Measurements from ENCODE around the gene INPP5A.
"Not testable (repeated sequence)": the region's sequence is repeated elsewhere in the genome, so short reads cannot be mapped to it uniquely, and the experiment has no call there.

The INPP5A gene

DNA sequence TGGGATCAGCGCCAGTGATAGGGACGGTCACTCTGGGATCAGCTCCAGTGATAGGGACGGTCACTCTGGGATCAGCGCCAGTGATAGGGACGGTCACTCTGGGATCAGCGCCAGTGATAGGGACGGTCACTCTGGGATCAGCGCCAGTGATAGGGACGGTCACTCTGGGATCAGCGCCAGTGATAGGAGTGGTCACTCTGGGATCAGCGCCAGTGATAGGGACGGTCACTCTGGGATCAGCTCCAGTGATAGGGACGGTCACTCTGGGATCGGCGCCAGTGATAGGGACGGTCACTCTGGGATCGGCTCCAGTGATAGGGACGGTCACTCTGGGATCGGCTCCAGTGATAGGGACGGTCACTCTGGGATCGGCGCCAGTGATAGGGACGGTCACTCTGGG lies 32.0 kb upstream of the INPP5A start:
- WGBS (ENCODE audit: insufficient coverage) = 78% methylated on average over 10 of the region's 23 CpGs
- POLR2A ChIA-PET; CTCF ChIA-PET; H3K36me3 ChIP-seq (ENCODE audit: control insufficient read depth in 4 of 4, insufficient read depth in 4 of 4, low read length in 3 of 4); H3K27ac ChIP-seq (ENCODE audit: insufficient read depth in 1 of 2, low read depth in 1 of 2, low read length in 2 of 2, poor library complexity in 1 of 2, severe bottlenecking in 2 of 2); H3K4me1 ChIP-seq (ENCODE audit: control extremely low read depth in 1 of 4, control insufficient read depth in 4 of 4, insufficient read depth in 4 of 4, low read length in 3 of 4); DNase-seq; H3K27me3 ChIP-seq (replicated peaks in 2 of 5; ENCODE audit: control insufficient read depth in 4 of 5, insufficient read depth in 5 of 5, low read length in 4 of 5); H3K9me3 ChIP-seq (ENCODE audit: control extremely low read depth in 1 of 5, control insufficient read depth in 4 of 5, insufficient read depth in 2 of 5, low read depth in 1 of 5, low read length in 4 of 5); H3K4me3 ChIP-seq (ENCODE audit: control insufficient read depth in 1 of 7, extremely low read depth in 1 of 7, insufficient read depth in 4 of 7, low read depth in 2 of 7, low read length in 6 of 7): not testable (repeated sequence)

DNA sequence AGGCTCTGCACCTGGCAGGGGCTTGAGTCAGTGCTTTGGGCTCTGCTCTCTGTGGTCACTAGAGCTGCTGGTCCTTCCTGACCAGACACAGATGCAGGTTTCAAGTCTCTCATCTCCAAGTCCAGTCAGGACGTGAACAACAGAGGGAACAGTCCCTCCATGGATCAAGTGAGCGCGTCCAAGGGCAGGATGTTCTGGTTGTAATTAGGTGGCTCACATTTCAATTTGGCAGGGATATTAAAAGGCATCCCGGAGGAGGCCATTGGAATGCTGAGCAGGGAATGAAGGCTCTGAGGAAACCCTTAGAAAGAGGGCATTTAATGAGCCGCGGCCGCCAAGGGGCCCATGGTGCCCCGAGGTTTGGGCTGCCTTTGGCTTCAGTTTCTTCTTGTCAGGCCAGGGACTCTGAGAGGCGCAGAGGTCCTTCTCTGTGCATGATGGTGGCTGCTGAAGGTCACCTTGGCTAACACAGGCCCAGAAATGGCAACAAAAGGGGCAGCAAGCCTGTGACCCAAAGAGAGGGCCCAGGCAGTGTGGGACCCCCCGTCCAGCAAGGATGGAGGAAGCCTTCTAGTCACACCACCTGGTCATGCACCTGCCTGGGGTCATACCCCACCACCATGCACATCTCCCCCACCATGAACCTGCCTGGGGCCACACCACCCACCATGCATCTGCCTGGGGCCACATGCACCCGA lies 30.7 kb upstream of the INPP5A start:
- Histone ChIP-seq H3K9me3 (ENCODE audit: control extremely low read depth in 1 of 5, control insufficient read depth in 4 of 5, insufficient read depth in 2 of 5, low read depth in 1 of 5, low read length in 4 of 5) (no peaks in the 10 kb centered on the region), H3K36me3 (ENCODE audit: control insufficient read depth in 4 of 4, insufficient read depth in 4 of 4, low read length in 3 of 4) (no peaks in the 10 kb centered on the region), H3K4me3 (ENCODE audit: control insufficient read depth in 1 of 7, extremely low read depth in 1 of 7, insufficient read depth in 4 of 7, low read depth in 2 of 7, low read length in 6 of 7) (no peak overlapping the region), H3K27me3 (replicated peaks in 2 of 5; ENCODE audit: control insufficient read depth in 4 of 5, insufficient read depth in 5 of 5, low read length in 4 of 5) (no peaks in the 10 kb centered on the region), H3K27ac (ENCODE audit: insufficient read depth in 1 of 2, low read depth in 1 of 2, low read length in 2 of 2, poor library complexity in 1 of 2, severe bottlenecking in 2 of 2) (no peak overlapping the region), H3K4me1 (ENCODE audit: control extremely low read depth in 1 of 4, control insufficient read depth in 4 of 4, insufficient read depth in 4 of 4, low read length in 3 of 4) (no peaks in the 10 kb centered on the region)
- WGBS (ENCODE audit: insufficient coverage) = 86% methylated on average over 9 of the region's 11 CpGs
- ChIA-PET POLR2A (no interaction called here), CTCF (interaction anchor here (1.4 kb wide), 1 partner anchor 47 kb away, joined by 5 read pairs; no protein-coding TSS in a partner anchor)
- no peak for DNase-seq

DNA sequence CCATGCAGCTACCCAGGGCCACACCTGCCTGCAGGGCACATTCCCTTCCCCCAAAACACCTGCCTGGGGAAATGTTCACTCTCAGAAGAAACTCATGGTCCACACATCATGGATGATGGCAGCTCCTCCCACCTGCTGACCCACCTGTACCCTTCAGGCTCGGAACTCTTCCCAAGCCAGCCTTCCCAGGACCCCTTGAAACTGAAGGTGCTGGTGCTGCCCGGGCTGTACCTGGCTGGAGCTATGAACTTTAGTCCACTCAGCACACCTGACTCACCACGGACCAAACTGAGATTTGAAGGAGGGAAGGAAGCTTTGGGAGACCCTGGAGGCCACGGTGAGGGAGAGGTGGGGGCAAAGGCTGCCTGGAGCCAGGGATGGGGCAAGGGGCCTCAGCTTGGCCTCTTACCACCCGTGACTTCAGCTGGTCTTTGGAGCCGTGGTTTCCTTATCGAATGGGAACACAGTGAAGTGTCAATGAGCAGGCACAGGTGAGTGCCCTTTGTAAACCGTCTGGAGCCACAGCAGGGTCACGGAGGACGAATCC lies 30.1 kb upstream of the INPP5A start:
- over 99% methylated on average over 8 of the region's 10 CpGs for WGBS (ENCODE audit: insufficient coverage)
- Histone ChIP-seq H3K27ac (ENCODE audit: insufficient read depth in 1 of 2, low read depth in 1 of 2, low read length in 2 of 2, poor library complexity in 1 of 2, severe bottlenecking in 2 of 2) (no peak overlapping the region), H3K36me3 (ENCODE audit: control insufficient read depth in 4 of 4, insufficient read depth in 4 of 4, low read length in 3 of 4) (no peaks in the 10 kb centered on the region), H3K27me3 (replicated peaks in 2 of 5; ENCODE audit: control insufficient read depth in 4 of 5, insufficient read depth in 5 of 5, low read length in 4 of 5) (no peaks in the 10 kb centered on the region), H3K9me3 (ENCODE audit: control extremely low read depth in 1 of 5, control insufficient read depth in 4 of 5, insufficient read depth in 2 of 5, low read depth in 1 of 5, low read length in 4 of 5) (no peaks in the 10 kb centered on the region), H3K4me1 (ENCODE audit: control extremely low read depth in 1 of 4, control insufficient read depth in 4 of 4, insufficient read depth in 4 of 4, low read length in 3 of 4) (no peaks in the 10 kb centered on the region), H3K4me3 (ENCODE audit: control insufficient read depth in 1 of 7, extremely low read depth in 1 of 7, insufficient read depth in 4 of 7, low read depth in 2 of 7, low read length in 6 of 7) (no peak overlapping the region)
- ChIA-PET CTCF (interaction anchor here (1.4 kb wide), 1 partner anchor 48 kb away, joined by 5 read pairs; no protein-coding TSS in a partner anchor), POLR2A (no interaction called here)
- no peak for DNase-seq

DNA sequence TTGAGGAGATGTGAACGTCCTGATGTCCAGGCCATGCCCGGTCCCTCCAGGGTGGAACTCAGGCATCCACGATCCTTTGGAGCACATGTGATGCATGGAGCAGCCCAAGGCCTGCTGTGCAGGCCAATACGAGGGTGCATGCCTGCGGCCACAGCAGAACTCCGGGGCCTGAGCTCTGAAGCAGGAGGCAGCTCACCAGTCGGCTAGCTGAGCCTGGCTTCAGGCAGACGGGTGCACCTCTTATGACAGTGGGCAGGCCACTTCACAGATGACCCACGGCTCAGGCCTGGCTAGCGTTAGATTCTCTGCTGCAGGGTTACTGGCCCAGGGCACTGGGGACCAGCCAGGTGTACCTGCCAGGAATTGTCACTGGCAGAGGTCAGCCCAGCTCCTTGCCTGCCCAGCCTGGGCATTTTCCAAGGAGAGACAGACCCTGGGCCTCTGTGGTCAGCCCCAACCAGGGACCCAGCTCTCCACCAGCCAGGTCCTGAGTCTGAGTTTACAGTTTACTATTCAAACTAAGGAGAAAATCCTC lies 29.6 kb upstream of the INPP5A start:
- H3K9me3 ChIP-seq (ENCODE audit: control extremely low read depth in 1 of 5, control insufficient read depth in 4 of 5, insufficient read depth in 2 of 5, low read depth in 1 of 5, low read length in 4 of 5) = peaks cover 0 to 4% (median 0%) of the 10 kb centered on the region in 5 experiments
- whole genome bisulfite sequencing (ENCODE audit: insufficient coverage) = 98% methylated on average over 10 of the region's 10 CpGs
- CTCF ChIA-PET = interaction anchor here (1.4 kb wide), 1 partner anchor 49 kb away, joined by 5 read pairs; no protein-coding TSS in a partner anchor
- H3K27ac ChIP-seq (ENCODE audit: insufficient read depth in 1 of 2, low read depth in 1 of 2, low read length in 2 of 2, poor library complexity in 1 of 2, severe bottlenecking in 2 of 2) = no peak overlapping the region
- no peaks in the 10 kb centered on the region for H3K27me3 ChIP-seq (replicated peaks in 2 of 5; ENCODE audit: control insufficient read depth in 4 of 5, insufficient read depth in 5 of 5, low read length in 4 of 5)
- POLR2A ChIA-PET = no interaction called here
- H3K36me3 ChIP-seq (ENCODE audit: control insufficient read depth in 4 of 4, insufficient read depth in 4 of 4, low read length in 3 of 4) = no peaks in the 10 kb centered on the region
- DNase-seq = no peak
- H3K4me1 ChIP-seq (ENCODE audit: control extremely low read depth in 1 of 4, control insufficient read depth in 4 of 4, insufficient read depth in 4 of 4, low read length in 3 of 4) = no peaks in the 10 kb centered on the region
- H3K4me3 ChIP-seq (ENCODE audit: control insufficient read depth in 1 of 7, extremely low read depth in 1 of 7, insufficient read depth in 4 of 7, low read depth in 2 of 7, low read length in 6 of 7) = no peak overlapping the region

DNA sequence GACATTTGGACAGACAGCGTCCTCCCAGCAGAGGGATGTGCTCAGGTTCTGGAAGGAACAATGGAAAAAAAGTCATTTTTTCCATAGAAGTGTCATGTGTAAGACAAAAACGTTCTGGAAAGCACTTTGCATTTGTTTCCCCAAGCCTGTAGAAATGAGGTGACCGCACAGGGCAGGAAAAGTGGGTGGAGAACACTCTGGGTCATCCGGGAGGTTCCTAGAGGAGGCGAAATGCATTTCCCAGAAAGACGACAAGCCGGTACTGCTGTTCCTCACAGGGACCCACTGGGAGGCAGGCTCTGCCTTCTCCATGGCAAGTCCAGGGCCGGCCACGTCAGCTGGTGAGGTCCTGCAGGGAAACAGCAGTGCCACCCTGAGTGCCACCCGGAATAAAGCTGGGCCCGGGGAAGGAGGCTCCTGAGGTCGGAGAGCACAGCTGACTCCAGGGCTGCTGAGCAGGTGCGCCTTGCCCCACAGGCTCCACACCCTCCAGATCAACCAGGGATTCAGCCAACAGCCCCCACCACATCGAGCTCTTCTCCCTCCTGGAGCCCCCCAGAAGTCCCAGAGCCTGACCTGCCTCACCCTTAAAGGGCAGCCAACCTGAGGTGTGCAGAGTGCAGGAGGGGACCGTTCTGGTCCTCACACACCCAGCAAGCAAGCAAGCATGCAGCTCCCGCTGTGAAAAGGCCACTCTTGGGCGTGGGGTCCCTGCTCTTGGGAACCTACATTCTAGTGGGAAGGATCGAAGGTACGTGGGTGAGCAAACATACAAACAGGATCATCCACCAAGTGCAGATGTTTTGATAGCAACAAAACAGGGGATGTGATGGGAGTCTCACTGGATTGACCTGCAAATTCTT lies 28.8 kb upstream of the INPP5A start:
- Histone ChIP-seq H3K4me3 (ENCODE audit: control insufficient read depth in 1 of 7, extremely low read depth in 1 of 7, insufficient read depth in 4 of 7, low read depth in 2 of 7, low read length in 6 of 7) (no peak overlapping the region), H3K4me1 (ENCODE audit: control extremely low read depth in 1 of 4, control insufficient read depth in 4 of 4, insufficient read depth in 4 of 4, low read length in 3 of 4) (no peaks in the 10 kb centered on the region), H3K9me3 (ENCODE audit: control extremely low read depth in 1 of 5, control insufficient read depth in 4 of 5, insufficient read depth in 2 of 5, low read depth in 1 of 5, low read length in 4 of 5) (peaks cover 0 to 4% (median 0%) of the 10 kb centered on the region in 5 experiments), H3K27me3 (replicated peaks in 2 of 5; ENCODE audit: control insufficient read depth in 4 of 5, insufficient read depth in 5 of 5, low read length in 4 of 5) (no peaks in the 10 kb centered on the region), H3K36me3 (ENCODE audit: control insufficient read depth in 4 of 4, insufficient read depth in 4 of 4, low read length in 3 of 4) (no peaks in the 10 kb centered on the region), H3K27ac (ENCODE audit: insufficient read depth in 1 of 2, low read depth in 1 of 2, low read length in 2 of 2, poor library complexity in 1 of 2, severe bottlenecking in 2 of 2) (no peak overlapping the region)
- CTCF ChIA-PET = interaction anchor here (0.8 to 1.4 kb wide), 2 partner anchors 13 to 49 kb away, joined by 3 to 5 read pairs; no protein-coding TSS in a partner anchor
- POLR2A ChIA-PET = no interaction called here
- no peak for DNase-seq
- 93% methylated on average over 9 of the region's 19 CpGs for WGBS (ENCODE audit: insufficient coverage)

DNA sequence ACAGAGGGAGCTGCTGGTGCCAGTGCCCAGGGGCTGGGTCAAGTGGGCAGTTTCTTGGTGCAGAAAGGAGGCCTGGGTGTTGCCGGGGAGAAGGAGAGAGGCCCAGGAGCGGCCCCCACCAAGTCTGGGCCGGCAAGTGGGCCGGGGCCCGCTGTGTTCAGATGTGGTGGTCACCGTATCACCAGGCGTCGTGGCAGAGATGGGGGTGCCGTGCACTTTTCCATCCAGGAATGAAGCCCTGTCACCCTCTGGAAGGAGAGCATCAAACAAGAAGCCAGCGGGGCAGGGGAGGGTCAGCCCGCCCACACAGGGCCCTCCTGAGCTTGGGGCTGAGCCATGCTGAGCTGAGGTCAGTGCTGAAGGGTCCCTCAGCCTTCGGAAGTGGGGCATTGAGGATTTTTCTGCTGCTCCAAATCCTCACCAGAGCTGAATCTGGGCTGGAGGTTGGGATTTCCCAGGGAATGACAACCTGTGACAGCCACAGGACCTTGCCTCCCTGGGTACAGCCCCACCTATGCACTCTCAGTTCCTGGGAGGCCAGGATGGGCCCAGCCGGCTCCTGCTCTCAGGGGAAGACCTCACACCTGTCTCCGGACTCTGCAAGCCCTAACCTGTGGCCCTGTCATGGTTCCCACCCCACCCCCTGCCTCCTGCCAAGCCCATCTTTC lies 27.9 kb upstream of the INPP5A start:
- POLR2A ChIA-PET = no interaction called here

More for the DNA sequence above, 27.9 kb upstream of the INPP5A start:
- no peaks in the 10 kb centered on the region for H3K27me3 ChIP-seq (replicated peaks in 2 of 5; ENCODE audit: control insufficient read depth in 4 of 5, insufficient read depth in 5 of 5, low read length in 4 of 5)
- no peak for DNase-seq
- no peak overlapping the region for H3K4me3 ChIP-seq (ENCODE audit: control insufficient read depth in 1 of 7, extremely low read depth in 1 of 7, insufficient read depth in 4 of 7, low read depth in 2 of 7, low read length in 6 of 7)
- peaks cover 0 to 5% (median 3%) of the 10 kb centered on the region in 4 experiments for H3K4me1 ChIP-seq (ENCODE audit: control extremely low read depth in 1 of 4, control insufficient read depth in 4 of 4, insufficient read depth in 4 of 4, low read length in 3 of 4)
- no peak overlapping the region for H3K27ac ChIP-seq (ENCODE audit: insufficient read depth in 1 of 2, low read depth in 1 of 2, low read length in 2 of 2, poor library complexity in 1 of 2, severe bottlenecking in 2 of 2)
- H3K9me3 ChIP-seq (ENCODE audit: control extremely low read depth in 1 of 5, control insufficient read depth in 4 of 5, insufficient read depth in 2 of 5, low read depth in 1 of 5, low read length in 4 of 5) = peaks cover 0 to 4% (median 0%) of the 10 kb centered on the region in 5 experiments
- H3K36me3 ChIP-seq (ENCODE audit: control insufficient read depth in 4 of 4, insufficient read depth in 4 of 4, low read length in 3 of 4) = no peaks in the 10 kb centered on the region
- WGBS (ENCODE audit: insufficient coverage) = 86% methylated on average over 8 of the region's 14 CpGs
- CTCF ChIA-PET = no interaction called here

Measured in common myeloid progenitor, CD34-positive (primary cell).